ENCODE data around the gene XKR7.
"Not testable (repeated sequence)": the region's sequence is repeated elsewhere in the genome, so short reads cannot be mapped to it uniquely, and the experiment has no call there.

The XKR7 gene

DNA sequence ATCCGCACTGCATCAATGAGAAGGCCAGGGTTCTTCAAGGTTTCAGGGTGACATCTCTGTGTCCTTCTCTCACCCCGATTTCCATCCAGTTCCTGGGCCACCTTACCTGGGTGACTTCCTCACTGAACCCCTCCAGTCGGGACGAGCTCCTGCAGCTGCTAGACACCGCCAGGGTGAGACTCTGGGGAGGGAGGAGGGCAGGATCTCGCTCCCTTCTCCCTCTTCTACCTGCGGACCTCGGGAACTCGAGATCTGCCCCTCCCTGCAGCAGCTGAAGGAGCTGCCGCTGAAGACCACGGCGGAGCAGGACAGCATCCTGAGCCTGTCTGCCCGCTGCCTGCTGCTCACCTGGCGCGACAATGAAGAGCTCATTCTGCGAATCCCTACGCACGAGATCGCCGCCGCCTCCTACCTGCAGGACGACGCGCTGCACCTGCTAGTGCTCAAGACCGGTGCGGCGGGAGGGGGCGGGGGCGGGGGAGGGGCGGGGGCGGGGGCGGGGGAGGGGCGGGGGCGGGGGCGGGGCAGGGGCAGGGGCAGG lies 49.8 kb downstream of the XKR7 start:
- DNase-seq (ENCODE audit: low spot score) = peak; percentile 54

DNA sequence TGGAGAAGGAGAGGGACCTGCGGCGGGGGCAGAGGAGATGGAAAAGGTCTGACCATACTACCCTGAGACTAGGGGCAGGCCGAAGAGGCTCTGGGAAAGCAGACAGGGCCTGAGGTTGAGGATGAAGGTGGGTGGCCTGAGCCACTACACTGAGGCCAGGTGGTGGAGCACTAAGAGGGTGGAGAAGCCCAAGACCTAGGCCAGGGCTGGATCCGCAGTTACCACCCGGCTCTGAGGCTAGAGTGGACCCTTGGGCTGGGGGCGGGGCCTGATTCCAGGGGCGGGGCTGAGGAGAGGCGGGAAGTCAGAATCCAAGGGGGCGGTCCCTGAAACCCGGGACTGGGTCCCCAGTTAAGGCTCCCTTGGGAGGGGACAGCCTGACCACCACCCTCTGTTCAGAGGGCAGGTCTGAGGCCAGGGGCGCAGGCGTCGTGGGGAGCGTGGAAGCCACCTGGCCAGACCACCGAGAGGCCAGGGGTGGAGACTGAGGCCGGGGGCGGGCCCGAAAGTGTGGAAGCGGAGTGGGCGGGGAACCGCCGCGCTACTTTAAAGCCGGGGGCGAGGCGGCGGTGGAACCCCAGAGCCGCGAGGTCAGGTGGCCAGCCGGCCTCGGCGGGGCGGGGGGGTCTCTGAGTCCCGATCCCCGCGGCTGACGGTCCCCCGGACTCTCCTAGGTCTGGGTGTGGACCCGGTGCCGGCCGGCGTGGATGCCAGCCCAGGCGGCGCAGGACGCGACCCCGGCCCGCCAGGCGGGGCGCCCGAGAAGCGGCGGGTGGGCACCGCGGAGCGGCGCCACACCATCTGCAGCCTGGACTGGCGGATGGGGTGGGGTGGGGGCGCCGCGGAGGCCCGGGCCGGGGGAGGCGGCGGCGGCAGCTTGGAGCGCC lies 50.6 kb downstream of the XKR7 start:
- peak; percentile 18 for DNase-seq (ENCODE audit: low spot score)

DNA sequence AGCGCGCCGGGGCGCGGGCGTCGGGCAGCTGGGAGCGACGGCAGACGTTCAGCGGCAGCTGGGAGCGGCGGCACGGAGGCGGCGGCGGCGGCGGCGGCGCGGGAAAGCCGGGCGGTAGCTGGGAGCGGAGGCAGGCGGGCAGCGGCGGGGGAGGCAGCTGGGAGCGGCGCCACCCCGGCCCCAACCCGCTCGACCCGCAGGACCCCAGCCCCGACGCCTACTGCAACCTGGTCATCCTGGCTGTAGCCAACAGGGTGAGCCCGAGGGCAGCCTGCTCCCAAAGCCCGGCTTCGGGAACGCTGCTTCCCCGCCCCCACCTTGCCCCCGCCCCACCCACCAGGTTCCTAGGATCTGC lies 51.2 kb downstream of the XKR7 start:
- no peak for DNase-seq (ENCODE audit: low spot score)

DNA sequence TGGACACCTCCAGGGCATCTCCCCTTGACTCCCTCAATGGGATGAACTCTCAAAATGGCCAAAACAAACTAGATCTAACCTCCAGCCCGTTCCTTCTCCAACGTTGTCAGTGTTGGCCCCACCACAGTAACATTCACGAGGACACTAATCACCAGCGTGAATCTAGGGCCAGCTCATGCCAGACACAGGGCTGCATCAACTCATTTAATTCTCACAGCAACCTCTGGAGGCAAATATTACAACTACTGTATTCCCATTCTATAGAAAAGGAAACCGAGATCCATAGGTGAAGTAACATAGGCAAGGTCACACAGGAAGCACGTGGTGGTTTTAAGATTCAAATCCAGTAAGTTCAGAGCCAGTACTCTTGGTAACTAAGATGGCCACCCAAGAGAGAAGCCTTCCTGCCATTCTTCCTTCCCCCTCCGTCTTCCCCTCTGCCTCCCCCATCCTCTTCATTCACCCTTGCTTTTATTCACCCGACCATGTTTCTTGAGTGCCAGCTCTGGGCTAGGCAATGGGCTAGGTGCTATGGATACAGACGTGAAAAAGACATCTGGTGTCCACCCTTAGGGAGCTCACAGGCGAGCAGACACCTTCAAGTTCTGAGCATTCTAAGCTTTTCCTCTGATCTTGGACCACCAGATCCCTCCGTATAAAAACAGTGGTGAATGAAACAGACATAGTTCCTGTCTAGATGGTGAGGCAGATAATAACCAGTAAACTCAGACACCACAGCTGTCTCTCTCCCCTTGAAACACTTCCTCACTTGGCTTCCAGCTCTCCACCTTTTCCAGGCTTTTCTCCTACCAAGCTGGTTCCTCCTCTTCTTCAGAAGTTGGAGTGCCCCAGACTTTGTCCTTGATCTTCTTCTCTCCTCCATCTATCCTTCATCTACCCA lies 51.9 kb downstream of the XKR7 start:
- DNase-seq (ENCODE audit: low spot score) = no peak

DNA sequence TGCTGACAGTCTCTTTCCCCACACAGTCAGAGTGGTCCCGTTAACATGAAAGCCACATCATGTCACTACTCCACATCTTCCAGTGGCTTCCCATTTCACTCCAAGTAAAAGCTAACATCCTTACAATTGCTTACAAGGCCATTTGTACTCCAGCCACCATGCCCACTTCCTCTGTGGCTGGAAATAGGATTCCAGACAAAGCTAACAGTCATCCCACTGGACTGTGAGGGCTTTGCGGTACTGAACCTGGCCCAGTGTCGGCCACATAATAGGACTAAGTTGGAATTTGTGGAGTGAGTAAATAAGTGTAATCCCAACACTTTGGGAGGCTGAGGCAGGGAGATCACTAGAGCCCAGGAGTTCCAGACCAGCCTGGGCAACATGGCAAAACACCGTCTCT lies 53.1 kb downstream of the XKR7 start:
- no peak for DNase-seq (ENCODE audit: low spot score)

DNA sequence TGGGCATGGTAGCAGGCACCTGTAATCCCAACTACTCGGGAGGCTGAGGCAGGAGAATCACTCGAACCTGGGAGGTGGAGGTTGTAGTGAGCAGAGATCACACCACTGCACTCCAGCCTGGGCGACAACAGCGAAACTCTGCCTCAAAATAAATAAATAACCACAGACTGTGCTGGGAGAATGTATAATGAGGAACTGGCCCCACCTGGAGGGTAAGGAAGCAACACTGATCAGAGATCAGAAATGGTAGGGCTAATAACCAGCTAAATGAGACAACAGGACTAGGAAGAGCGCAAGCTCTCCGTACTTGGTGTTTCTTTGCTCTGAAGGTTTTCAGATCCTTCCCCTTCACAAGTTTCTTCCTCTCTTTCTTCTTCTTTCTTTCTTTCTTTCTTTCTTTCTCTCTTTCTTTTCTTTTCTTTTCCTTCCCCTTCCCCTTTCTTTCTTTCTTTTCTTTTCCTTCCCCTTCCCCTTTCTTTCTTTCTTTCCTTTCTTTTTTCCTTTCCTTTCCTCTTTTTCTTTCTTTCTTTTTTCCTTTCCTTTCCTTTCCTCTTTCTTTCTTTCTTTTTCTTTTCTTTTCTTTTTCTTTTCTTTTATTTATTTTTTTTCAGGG lies 56.8 kb downstream of the XKR7 start:
- no peak for DNase-seq (ENCODE audit: low spot score)

DNA sequence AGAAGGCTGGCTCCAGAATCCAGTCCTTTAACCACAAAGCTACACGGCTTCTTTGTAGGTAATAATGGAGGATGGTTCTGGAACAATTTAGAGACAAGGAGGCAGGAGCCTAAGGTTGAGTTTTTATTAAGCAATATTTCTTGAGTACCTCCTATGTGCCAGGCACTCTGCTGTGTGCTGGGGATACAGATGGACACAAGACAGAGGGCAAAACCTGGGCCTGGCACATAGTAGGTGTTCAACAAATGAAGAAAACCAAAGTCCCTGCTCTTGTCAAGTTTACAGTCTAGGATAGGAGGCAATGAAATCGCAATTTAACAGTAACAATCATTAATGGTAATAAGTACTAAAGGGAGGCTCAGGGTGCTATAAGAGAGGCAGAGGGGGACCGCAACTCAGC lies 59.7 kb downstream of the XKR7 start:
- DNase-seq (ENCODE audit: low spot score) = no peak

DNA sequence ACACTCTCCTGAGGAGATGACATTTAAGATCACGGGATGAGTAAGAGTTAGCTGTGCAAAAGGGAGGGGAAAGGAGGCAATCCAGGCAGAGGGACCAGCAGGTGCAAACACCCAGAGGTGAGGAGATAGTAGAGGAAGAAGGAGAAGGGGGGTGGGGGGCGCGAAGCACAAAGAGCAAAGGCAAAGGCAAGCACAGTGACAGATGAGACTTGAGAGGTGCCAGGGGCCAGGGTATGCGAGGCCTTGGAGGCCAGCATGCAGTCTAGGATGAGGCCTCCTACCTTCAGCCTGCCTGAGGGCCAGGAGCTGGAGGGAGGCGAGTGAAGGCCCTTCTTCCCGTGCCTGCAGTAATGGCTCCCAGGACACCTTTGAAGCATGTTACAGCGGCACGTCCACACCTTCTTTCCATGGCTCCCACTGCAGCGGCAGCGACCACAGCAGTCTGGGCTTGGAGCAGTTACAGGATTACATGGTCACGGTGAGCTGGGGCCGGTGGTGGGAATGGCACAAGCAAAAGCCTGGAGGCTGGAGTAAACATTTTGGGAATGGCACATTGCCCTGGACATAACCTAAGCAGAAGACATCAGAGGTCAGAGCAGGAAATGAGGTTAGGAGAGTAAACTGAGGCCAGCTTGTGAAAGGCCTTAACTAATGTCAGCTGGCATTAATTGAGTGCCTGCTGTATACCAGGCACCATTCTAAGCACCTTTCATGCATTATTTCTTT lies 60.9 kb downstream of the XKR7 start:
- DNase-seq (ENCODE audit: low spot score) = no peak

DNA sequence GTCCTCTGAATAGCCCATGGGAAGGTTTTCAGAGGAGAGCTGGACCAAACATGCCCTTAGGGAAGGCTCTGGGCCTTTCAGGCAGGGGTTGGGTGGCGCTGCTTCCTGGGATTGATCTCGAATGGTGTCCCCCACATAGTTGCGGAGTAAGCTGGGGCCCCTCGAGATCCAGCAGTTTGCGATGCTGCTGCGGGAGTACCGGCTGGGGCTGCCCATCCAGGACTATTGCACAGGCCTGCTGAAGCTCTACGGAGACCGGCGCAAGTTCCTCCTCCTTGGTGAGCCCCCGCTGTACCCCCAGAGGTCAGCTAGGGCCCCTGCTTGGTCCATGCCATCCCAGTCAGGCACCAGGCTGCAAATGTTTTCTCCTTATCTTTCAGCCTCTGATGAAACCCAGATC lies 61.6 kb downstream of the XKR7 start:
- no peak for DNase-seq (ENCODE audit: low spot score)

DNA sequence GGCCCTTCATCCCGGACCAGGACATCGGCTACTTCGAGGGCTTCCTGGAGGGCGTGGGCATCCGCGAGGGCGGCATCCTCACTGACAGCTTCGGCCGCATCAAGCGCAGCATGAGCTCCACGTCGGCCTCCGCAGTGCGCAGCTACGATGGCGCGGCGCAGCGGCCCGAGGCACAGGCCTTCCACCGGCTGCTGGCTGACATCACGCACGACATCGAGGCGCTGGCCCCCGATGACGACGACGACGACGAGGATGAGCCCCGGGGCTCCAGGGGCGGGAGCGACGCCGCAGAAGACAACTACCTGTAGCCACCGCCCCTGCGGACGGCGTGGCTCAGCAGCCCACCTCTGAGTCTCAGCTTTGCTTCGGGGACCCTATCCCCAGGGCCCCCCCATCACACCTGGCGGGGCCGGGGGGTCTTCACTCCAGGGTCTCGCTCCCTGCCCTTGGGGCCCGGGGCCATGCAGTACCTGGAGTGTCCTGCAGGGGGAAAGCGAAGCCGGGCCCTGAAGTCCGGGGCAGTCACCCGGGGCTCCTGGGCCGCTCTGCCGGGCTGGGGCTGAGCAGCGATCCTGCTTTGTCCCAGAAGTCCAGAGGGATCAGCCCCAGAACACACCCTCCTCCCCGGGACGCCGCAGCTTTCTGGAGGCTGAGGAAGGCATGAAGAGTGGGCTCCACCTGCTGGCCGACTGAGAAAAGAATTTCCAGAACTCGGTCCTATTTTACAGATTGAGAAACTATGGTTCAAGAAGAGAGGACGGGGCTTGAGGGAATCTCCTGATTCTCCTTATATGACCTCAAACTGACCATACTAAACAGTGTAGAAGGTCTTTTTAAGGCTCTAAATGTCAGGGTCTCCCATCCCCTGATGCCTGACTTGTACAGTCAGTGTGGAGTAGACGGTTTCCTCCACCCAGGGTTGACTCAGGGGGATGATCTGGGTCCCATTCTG lies 63.3 kb downstream of the XKR7 start:
- peak; percentile 32 for DNase-seq (ENCODE audit: low spot score)

DNA sequence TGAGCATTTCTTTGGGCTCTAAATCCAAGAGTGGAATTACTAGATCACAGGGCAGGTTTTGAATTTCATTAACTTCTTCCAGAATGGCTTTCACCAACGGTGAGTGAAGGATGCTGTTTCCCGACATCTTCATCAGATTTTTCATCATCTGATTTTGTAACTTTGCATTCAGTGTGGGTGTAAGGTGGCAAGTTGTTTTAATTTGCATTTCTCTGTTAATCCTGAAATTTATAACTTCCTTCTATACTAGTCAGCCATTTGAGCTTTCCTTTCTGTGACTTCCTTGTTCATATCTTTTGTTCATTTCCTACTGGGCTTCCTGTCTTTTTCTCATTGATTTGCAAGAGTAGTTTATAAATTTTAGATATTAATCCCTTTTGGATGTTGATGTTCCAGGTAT lies 65.4 kb downstream of the XKR7 start:
- no peak for DNase-seq (ENCODE audit: low spot score)

DNA sequence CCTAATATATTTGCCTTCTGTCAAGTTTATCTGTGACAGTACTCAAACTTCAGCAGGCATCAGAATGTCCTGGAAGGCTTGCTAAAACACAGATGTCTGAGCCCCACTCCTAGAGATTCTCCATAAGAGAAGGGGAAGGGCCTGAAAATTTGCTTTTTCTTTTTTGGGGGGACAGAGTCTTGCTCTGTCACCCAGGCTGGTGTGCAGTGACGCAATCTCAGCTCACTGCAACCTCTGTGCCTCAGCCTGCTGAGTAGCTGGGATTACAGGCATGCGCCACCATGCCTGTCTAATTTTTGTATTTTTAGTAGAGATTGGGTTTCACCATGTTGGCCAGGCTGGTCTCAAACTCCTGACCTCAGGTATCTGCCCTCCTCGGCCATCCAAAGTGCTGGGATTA lies 65.8 kb downstream of the XKR7 start:
- not testable (repeated sequence) for DNase-seq (ENCODE audit: low spot score)

DNA sequence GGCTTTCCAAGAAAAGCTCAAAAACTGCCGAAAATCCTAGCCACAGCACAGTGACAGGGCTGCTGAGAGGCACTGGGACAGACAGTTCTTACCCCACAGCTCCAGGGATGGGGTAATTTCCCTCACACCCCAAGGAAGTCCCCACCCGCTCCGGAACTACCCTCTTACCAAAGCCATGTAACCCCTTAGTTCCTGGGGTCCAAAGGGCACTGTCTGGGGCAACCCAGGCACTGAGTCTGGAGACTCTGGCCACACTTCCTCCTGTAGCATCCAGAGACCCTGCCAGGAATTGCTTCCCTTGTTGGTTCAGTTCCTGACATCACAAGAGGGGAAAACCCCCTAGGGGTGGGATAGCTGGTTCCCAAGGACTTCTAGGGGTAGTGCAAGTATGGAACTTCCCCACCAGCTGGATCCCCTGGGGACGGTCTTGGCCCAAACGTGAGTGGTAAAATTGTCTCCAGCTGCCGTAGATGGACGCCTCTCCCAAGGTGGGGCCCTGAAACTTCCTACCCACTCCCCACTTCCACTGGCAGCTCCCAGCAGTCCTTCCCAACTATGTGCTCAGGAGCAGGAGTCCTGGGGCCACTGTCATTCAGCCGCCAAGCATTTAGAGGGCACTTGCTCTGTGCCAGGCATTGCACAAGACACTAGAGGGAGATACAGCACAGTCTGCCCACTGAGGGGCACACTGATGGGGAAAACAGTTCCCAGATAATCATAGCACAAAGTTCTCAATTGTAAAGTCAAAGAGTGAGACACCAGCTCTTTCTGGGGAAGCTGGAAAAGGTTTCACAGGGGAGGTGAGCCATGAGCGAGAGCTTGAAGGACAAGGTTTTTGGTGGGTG lies 66.9 kb downstream of the XKR7 start:
- DNase-seq (ENCODE audit: low spot score) = no peak

DNA sequence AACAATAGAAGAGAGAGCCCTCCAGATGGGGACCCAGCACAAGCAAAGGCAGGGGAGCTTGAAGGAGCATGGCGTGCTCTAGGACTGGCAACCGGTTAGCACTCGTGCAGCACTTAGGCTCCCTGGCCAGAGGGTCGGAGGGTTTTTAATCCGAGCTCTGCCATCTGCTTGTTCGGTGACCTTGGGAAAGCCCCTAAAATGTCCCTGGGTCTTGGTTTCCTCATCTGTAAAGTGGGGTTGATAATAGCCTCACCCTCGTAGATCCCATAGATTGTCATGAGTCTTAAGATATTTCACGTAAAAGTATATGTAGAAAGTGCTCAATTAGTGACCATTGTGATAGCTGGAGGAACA lies 67.5 kb downstream of the XKR7 start:
- DNase-seq (ENCODE audit: low spot score) = no peak

DNA sequence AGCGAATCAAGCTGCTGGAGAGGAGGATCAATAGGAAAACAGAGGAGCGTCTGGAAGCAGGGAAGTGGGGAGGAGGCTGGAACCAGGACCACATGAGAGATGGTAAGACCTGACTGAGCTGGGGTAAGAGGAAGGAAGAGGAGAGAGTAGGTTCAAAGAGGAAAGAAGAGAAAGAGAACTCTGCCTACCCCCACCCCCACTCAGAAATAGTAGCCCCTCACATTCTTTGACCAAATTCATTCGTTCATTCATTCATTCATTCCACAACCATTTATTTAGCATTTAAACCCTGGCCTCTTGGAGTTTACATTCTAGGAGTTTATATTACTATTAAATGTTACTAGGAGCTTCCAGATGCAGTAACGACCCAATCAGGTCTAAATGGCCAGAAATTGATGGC lies 68.3 kb downstream of the XKR7 start:
- no peak for DNase-seq (ENCODE audit: low spot score)

DNA sequence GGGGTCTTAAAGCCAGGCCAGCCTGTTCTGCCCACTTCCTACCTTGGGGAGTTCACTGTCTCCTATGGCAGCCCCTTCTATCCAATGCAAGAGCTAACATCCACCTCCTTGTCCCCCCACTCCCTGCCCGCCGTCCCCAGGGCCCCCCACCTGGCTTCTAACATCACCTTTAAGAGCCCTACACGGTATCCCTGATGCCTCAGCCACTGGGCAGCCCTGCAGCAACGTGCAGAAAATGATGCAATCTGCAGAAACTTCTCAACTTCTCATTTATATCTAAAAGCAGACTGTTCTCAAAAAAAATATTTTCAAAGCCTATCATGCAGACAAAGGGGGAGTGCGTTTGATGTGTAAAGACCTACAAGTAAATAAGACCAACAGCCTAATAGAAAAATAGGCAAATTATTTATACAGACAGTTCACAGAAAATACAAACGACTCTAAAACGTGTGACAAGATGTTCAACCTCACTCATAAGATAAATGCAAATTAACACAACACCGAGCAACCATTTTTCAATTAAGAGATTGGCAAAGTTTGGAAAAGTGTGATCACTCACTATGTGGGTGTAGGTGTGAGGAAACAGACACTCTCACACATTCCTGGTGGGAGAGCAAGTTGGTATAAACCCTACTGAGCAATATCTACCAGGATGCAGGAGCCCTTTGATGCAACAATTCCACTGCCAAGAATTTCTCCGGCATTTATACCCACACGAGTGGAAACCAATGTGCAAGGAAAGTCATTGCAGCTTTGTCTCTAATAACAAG lies 69.0 kb downstream of the XKR7 start:
- DNase-seq (ENCODE audit: low spot score) = no peak

DNA sequence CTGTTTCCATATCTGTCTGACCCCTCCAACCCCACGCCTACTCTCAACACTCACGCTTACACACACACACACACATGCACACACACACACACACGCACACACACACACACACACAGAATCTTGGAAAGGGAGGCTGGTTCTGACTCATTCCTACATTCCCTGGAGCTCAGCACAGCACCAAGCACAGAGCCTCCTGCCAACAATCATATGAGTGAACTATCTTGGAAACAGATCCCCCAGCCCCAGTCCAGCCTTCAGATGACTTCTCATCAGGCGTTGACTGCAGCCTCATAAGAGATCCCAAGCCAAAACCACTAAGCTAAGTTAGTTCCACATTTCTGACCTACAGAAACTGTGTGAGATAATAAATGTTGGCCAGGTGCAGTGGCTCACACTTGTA lies 70.0 kb downstream of the XKR7 start:
- no peak for DNase-seq (ENCODE audit: low spot score)

DNA sequence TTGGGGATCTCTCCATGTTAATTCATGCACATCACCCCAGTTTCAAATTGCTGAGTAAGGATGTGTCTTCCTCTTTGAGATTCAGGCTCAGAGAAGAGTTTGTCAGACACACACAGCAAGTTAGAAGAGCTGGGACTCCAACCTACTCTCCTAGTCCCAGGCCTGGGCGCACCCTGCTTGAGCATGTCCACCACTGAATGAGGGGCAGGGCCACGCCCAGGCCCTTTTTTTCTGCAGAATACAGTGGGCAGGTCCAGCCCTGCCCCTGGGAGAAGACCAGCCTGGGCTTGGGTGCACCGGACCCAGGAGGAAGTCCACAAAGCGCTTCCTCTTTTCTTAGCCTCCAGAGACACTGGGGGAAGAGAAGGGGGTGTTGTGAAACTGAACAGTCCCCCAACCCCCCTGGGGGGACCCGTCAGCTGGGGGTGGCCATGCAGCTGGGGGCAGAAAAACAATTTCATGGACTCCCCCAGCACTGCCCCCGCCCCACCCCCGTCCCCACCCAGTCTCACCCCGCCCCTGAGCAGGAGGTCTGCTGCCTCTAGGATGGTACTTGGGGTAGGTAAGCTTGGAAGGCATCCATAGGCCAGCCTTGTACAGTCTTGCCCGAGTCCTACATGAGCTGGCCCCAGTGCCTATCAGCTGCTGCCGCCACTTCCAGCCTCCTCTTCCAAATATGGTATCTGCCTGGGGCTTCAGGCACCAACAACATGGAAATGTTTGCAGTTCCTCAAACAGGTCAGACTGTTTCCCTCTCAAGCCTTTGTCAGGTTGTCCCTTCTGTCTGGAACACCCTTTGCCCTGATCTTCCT lies 72.4 kb downstream of the XKR7 start:
- DNase-seq (ENCODE audit: low spot score) = no peak

Data from CD4-positive, alpha-beta T cell treated with Interleukin-6 at 100 ng/mL for 8 hours (primary cell).